Measurements from ENCODE around the gene MARCHF4.
"Not testable (repeated sequence)": the region's sequence is repeated elsewhere in the genome, so short reads cannot be mapped to it uniquely, and the experiment has no call there.

The MARCHF4 gene

GRCh38 chr2:216389570-216389969 lies 17.3 kb upstream of the MARCHF4 start:
- no peaks in the 10 kb centered on the region for H4K20me1 ChIP-seq (ENCODE audit: insufficient read depth)
- no peaks in the 10 kb centered on the region for H3K79me2 ChIP-seq (ENCODE audit: insufficient read depth, low read depth)
- no peak for TF ChIP-seq CTCF (conservative IDR thresholded peaks at IDR 0.05; ENCODE audit: low read depth, low read length)
- no peak overlapping the region for H3K27ac ChIP-seq
- no peaks in the 10 kb centered on the region for H3K4me1 ChIP-seq (ENCODE audit: low read depth, poor library complexity, severe bottlenecking)
- H3K4me2 ChIP-seq = no peak overlapping the region
- H3K4me3 ChIP-seq (IDR thresholded peaks at IDR 0.05; ENCODE audit: insufficient read depth, low read depth, low read length) = no peak overlapping the region
- H2AFZ ChIP-seq (ENCODE audit: low read depth) = no peak overlapping the region
- H3K27me3 ChIP-seq (ENCODE audit: insufficient read depth, low read depth) = no peaks in the 10 kb centered on the region
- H3K9ac ChIP-seq = no peak overlapping the region
- no peaks in the 10 kb centered on the region for H3K36me3 ChIP-seq (ENCODE audit: insufficient read depth)

- Histone ChIP-seq H3K4me3 (IDR thresholded peaks at IDR 0.05; ENCODE audit: insufficient read depth, low read depth, low read length) (no peak overlapping the region), H3K4me2 (no peak overlapping the region), H2AFZ (ENCODE audit: low read depth) (no peak overlapping the region)
Measured at GRCh38 chr2:216388046-216388884, 16.0 kb upstream of the MARCHF4 start.

GRCh38 chr2:216387262-216387661 lies 15.0 kb upstream of the MARCHF4 start:
- H3K4me2 ChIP-seq = no peak overlapping the region
- H3K79me2 ChIP-seq (ENCODE audit: insufficient read depth, low read depth) = no peaks in the 10 kb centered on the region
- TF ChIP-seq CTCF (conservative IDR thresholded peaks at IDR 0.05; ENCODE audit: low read depth, low read length) = no peak
- no peak overlapping the region for H3K27ac ChIP-seq
- no peak overlapping the region for H3K4me3 ChIP-seq (IDR thresholded peaks at IDR 0.05; ENCODE audit: insufficient read depth, low read depth, low read length)
- no peaks in the 10 kb centered on the region for H3K27me3 ChIP-seq (ENCODE audit: insufficient read depth, low read depth)
- no peak overlapping the region for H2AFZ ChIP-seq (ENCODE audit: low read depth)
- H3K4me1 ChIP-seq (ENCODE audit: low read depth, poor library complexity, severe bottlenecking) = no peaks in the 10 kb centered on the region
- no peaks in the 10 kb centered on the region for H3K36me3 ChIP-seq (ENCODE audit: insufficient read depth)
- no peaks in the 10 kb centered on the region for H4K20me1 ChIP-seq (ENCODE audit: insufficient read depth)
- no peak overlapping the region for H3K9ac ChIP-seq

More at GRCh38 chr2:216388046-216388884, 16.0 kb upstream of the MARCHF4 start:
- Histone ChIP-seq H4K20me1 (ENCODE audit: insufficient read depth) (no peaks in the 10 kb centered on the region), H3K4me1 (ENCODE audit: low read depth, poor library complexity, severe bottlenecking) (no peaks in the 10 kb centered on the region), H3K79me2 (ENCODE audit: insufficient read depth, low read depth) (no peaks in the 10 kb centered on the region), H3K27me3 (ENCODE audit: insufficient read depth, low read depth) (no peaks in the 10 kb centered on the region), H3K9ac (no peak overlapping the region), H3K36me3 (ENCODE audit: insufficient read depth) (no peaks in the 10 kb centered on the region), H3K27ac (no peak overlapping the region)
- TF ChIP-seq CTCF (conservative IDR thresholded peaks at IDR 0.05; ENCODE audit: low read depth, low read length) = no peak

GRCh38 chr2:216385478-216385877 lies 13.2 kb upstream of the MARCHF4 start:
- H3K9ac ChIP-seq = no peak overlapping the region
- H3K4me3 ChIP-seq (IDR thresholded peaks at IDR 0.05; ENCODE audit: insufficient read depth, low read depth, low read length) = no peak overlapping the region
- H3K4me2 ChIP-seq = no peak overlapping the region
- no peaks in the 10 kb centered on the region for H3K36me3 ChIP-seq (ENCODE audit: insufficient read depth)
- H3K4me1 ChIP-seq (ENCODE audit: low read depth, poor library complexity, severe bottlenecking) = no peaks in the 10 kb centered on the region
- no peaks in the 10 kb centered on the region for H3K79me2 ChIP-seq (ENCODE audit: insufficient read depth, low read depth)
- H4K20me1 ChIP-seq (ENCODE audit: insufficient read depth) = no peaks in the 10 kb centered on the region
- H3K27ac ChIP-seq = no peak overlapping the region
- H3K27me3 ChIP-seq (ENCODE audit: insufficient read depth, low read depth) = no peaks in the 10 kb centered on the region
- H2AFZ ChIP-seq (ENCODE audit: low read depth) = no peak overlapping the region
- TF ChIP-seq CTCF (conservative IDR thresholded peaks at IDR 0.05; ENCODE audit: low read depth, low read length) = no peak

- H3K9ac ChIP-seq; H3K36me3 ChIP-seq (ENCODE audit: insufficient read depth): not testable (repeated sequence)
Measured at GRCh38 chr2:216384409-216384808, 12.1 kb upstream of the MARCHF4 start.

More at GRCh38 chr2:216384409-216384808, 12.1 kb upstream of the MARCHF4 start:
- not testable (repeated sequence) for H4K20me1 ChIP-seq (ENCODE audit: insufficient read depth); H3K27ac ChIP-seq; H3K4me1 ChIP-seq (ENCODE audit: low read depth, poor library complexity, severe bottlenecking); H3K4me2 ChIP-seq; H2AFZ ChIP-seq (ENCODE audit: low read depth); H3K4me3 ChIP-seq (IDR thresholded peaks at IDR 0.05; ENCODE audit: insufficient read depth, low read depth, low read length); H3K79me2 ChIP-seq (ENCODE audit: insufficient read depth, low read depth); H3K27me3 ChIP-seq (ENCODE audit: insufficient read depth, low read depth)
